Ramos (cell line): ENCODE measurements around the gene LDLRAD3.
"Not testable (repeated sequence)": the region's sequence is repeated elsewhere in the genome, so short reads cannot be mapped to it uniquely, and the experiment has no call there.

Source experiments
- in situ Hi-C: fragments of 300-500 bp; cut with MboI; formaldehyde crosslinking; loops from one replicate; pipeline ENCODE4 v1.14.3; 2022; ENCODE audit warnings: low sequenced_read_pairs; ENCODE audit not compliant: unreplicated experiment

Gene LDLRAD3

DNA sequence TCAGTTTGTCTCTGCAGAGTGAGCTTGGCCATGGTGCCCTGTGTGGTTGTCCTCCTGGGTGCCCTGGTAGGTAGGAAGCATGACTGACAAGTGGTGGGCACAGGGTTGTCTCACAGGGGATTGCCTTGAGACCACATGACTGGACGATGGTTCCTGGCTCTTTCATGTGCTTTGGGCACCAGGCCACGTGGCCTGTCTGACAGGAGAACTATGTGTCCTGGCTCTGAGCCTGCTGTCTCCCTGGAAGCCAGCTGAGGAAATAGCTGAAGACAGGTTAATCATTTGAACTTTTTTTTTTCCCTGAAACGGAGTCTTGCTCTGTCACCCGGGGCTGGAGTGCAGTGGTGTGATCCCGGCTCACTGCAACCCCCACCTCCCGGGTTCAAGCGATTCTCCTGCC lies 93.2 kb downstream of the LDLRAD3 start:
- in situ Hi-C loops = no loop called here

DNA sequence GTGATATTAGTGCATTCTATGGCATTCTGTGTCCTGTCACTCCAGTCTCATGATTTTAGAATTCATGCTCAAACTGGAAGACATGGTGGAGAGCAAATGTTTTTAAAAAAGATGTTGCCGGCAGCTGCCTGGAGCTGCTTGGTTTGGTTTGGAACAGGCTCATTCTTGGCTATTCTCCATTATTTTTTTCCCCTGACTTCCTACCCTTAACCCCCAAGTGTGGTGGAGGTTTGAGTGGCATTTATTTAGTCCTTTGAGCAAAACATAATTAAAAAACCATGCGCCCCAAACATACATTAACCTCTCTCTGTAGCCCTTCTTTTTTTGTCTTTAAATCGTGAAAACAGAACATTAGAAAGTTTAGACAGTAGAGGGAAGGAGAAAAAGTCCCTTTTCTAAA lies 94.7 kb downstream of the LDLRAD3 start:
- in situ Hi-C loops = no loop called here

DNA sequence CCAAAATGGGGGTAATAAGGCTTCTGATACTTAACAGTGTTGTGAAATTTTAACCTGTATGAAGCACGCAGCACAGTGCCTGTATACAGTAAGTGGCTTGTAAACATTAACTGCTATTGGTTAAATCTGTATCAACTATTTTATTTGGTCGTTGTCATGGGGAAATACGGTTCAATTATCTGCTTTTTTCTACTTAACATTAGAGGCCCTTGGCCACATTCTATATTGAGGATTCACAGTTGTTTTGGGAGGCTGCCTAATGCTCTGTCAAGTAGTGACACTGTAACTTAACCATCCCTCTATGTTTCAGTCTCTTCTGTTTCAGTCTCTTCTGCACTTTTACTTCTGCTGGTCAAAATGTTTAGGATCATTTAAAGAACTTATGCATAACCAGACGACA lies 95.6 kb downstream of the LDLRAD3 start:
- in situ Hi-C loops = no loop called here

DNA sequence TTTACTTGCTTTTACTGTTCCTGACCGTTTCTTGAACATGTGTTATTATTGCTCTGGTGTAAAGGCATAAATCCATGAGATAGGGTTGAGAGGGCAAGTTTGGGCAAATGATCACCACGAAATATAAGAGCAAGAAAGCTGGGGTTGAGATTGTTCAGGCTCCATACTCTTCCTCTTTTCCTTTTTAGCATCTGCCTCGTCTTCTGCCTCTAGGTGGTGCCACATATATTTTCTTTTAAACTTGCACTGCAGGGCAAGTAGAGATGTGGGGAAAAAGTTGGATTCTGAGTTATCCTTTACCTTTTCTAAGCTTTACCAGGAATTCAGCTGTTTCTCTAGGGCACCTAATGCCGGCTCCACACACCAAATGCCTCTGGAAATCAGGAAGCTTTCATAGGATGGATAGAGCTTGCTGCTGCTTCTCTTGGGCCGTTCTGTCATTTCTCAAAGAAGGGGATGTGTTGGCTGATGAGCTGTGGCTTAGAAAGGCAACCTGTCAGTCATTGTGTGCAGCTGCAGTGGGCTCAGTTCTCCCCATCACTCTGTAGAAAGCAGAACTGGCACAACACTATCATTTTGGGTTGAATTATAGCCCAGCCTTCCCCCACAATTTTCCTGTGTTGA lies 98.2 kb downstream of the LDLRAD3 start:
- in situ Hi-C loops = no loop called here

DNA sequence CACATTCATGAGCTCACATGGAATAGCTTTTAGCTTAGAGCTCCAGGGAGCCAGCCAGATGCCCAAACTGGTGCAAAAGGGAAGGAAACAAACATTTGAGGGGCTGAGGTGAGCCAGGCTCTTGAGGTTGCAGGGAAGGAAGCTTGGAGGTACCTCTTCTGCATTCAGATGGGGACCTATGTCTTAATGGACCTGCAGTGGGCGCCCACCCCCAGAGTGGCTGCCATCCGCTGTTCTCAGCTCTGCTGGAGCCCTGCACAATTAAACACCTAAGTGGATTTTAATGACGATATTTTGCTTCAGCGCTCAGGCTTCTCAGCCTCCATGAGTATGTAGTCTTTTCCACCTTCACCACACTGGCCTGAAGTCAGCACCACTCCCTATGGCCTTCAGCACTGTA lies 100.8 kb downstream of the LDLRAD3 start:
- in situ Hi-C loops = no loop called here

DNA sequence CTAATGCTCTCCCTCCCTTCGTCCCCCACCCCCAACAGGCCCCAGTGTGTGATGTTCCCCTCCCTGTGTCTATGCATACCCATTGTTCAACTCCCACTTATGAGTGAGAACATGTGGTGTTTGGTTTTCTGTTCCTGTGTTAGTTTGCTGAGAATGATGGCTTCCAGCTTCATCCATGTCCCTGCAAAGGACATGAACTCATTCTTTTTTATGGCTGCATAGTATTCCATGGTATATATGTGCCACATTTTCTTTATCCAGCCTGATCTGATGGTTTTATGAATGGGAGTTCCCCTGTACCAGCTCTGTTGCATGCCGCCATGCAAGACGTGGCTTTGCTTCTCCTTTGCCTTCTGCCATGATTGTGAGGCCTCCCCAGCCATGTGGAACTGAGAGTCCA lies 102.1 kb downstream of the LDLRAD3 start:
- in situ Hi-C loops = not testable (repeated sequence)

DNA sequence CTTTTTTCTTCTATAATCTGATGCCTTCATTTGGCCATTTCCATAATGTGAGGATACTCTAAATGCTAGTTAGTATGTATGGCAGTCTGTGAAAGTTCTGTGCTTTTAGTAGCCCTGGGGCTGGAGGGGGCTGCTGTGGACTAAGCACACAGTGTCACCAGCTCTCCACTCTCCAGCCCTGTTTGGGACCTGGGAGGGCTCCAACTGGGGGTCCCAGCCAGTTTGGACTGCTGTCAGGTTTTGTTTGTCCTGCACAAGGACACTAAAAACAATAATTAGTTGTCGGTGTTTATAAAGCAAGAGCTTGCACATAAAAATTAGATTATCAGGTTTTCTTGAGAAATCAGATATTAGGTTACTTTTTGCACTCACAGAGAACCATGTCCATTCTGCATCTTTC lies 103.1 kb downstream of the LDLRAD3 start:
- in situ Hi-C loops = no loop called here

DNA sequence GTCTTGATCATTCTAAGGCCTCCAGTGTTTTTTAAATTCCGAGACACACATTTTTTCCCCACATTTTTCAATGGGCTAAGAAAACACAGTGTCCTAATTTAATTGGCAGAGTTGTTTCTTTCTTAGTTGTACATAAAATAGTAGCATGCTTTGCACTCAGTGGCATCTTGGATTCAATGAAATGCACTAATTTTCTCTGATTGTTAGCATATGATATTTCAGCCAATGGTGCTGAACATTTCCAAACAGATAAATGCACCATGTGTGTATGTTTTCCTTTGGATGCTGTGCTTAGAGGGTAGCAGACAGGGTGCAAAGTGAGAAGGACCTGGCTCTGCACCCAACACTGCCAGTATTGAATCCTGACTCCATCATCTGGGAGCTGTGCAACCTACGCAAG lies 103.5 kb downstream of the LDLRAD3 start:
- in situ Hi-C loops = no loop called here

DNA sequence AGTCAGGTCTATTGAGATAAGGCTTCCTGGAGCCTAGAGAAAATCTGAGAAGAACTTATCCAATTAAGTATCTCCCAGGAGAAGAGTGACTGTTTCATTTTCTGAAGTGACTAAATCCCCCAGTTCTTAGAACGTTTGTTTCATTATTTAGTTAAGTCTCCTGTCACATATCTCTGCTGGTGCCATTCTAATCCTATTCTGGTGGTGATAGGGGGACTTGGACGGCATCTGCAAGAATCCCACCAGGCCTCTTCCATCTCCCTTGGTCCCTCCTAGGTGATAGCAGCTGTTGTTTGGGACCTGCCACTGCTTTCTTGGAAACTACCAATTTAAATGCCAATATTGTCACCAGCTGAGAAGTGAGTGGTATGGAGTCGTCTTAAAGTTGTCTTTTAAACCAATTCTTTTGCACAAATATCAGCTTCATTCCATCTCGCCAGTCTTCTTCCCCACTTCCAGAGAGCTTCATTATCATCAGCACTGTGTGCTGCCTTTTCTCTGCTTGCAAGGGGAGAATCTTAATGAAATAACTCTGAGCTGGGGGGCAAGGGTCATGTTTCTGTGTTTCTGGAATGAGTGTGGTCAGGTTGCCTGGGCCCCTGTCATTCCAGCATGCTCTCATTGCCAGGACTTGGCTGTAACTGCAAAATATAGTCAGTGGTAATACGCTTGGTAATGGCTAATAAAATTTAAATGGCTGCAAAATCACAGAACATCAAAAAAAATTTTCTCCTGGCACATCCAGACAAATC lies 104.8 kb downstream of the LDLRAD3 start:
- in situ Hi-C loops = no loop called here

DNA sequence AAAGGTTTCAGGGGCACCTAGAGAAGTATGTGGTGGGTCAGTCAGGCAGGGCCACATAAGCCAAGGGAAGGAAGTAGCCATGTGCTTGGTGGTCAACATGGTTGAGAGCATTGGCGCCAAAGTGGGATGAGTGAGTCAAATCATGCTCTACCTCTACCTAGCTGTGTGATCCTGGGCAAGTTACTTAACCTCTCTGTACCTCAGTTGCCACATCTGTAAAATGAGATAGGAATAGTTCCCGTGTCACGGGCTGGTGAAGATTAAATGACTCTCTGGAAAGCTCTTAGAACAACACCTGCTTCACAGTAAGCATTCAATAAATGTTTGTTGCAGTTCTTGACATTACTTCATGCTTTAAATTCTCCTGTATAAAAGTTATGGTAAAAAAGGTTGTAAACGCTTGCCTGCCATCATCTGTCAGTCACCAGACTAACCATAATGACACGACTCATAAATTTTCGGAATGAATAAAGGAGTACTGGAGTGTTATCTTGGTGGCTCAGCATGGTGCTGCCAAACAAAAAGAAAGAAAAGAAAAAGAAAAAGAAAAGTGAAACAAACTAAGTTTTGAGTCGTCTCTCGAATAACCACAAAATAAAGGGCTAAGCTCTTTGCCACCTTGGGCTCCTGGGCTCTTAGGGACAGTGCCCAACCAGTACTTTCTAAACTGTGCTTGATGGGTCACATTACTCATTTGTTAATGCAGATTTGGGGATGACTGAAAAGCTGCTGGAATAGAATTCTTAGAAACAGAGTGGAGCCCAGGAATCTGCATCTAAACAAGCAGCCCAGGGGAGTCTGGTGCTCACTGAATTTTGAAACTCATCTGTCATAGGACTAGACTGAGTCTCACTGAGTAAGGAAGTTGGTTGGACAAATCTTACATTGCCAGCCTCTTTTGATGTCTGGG lies 107.6 kb downstream of the LDLRAD3 start:
- in situ Hi-C loops = no loop called here

DNA sequence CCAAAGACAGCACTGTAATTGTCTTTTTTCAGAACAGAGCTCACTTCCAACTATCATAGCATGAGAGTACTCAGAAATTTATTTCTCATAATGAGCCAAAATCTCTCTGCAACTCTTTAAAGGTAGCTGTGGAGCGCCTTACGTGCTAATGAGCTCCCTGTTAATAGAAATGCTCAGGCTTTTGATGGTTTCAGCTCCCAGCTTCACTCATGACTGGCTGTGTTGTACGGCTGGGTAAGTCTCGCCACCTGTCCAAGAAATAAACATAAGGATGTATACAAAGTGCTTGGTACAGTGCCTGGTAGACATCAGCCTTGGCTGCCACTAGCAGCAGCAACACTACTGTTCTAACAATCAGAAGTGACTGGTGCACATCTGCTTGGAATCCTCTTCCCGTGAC lies 109.4 kb downstream of the LDLRAD3 start:
- in situ Hi-C loops = no loop called here

DNA sequence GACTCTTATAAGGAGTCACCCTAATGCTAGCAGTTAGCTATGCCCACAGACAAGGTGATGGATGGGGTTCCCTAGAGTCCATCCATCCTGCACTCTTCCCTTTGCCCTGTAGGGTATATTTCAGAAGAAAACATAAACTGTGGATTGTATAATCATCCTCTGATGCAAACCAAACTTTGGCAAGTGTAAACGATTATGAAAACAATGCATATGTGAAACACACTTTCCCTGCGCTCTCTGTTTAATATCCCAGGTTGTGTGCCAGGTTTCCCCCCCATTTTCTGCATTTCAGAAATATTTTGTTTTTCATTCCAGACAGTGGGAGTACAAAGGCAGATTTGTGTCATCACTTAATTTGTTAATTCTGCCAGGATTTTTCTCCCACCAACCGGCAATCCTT lies 110.0 kb downstream of the LDLRAD3 start:
- in situ Hi-C loops = no loop called here

DNA sequence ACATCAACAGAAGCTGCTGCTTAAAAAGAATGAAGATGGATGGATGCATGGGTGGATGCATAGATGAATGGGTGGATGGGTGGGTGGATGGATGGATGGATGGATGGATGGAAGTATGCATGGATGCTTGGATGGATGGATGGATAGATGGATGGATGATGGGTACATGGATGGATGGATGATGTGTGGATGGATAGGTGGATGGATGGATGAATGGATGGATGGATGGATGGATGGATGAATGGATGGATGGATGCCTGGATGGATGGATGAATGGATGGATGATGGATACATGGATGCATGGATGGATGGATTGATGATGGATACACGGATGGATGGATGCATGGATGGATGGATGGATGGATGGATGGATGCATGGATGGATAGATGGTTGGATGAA lies 110.8 kb downstream of the LDLRAD3 start:
- in situ Hi-C loops = no loop called here

DNA sequence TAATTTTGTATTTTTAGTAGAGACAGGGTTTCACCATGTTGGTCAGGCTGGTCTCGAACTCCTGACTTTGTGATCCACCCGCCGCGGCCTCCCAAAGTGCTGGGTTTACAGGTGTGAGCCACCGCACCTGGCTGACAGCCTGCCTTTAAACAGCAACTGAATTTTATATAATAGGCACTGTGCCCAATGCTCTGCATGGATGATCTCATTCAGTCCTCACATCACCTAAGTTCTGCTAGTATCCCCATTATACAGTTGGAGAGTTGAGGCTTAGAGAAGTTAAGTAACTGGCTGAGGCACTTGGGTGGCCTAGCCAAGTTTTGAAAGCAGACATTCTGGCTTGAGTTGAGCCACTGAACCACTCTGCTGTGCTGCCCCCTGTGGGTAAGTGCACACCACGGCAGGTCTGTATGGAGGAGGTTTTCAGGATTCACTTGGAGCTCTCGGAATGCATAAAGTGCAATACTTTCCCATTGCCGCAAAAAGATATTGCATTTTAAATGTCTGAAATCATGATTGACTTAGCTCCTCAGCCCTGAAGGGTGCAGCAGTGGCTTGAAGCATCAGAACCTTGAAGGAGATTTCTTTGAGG lies 112.4 kb downstream of the LDLRAD3 start:
- in situ Hi-C loops = no loop called here

DNA sequence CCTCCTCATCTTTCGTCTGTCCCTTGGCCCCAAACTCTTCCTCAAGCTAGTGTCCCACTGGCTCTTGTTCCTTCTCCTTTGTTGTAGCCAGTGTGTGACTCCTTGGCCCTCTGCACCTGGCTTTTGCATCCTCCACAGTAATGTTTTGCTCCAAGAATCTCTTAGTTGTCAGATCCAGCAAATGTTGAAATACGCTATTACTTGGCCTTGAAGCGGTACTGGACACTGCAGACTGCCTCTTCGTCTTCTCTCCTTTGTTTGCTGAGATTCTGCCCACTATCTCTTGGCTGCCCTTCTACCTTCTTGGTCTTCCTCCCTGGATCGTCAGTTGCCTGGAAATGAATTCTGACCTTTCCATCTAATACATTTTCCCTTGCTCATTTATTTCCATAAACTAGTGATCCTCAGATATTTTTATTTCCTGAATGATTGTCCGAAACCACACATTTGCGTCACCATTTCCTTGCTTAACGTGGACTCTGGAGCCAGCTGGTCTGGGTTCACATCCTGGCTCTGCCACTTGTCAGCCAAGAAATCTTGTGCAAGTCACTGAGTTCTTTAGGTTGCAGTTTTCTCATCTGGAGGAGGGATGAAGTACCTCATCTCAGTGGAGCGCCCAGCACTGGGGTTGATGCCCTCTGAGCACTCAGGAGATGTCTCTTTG lies 113.6 kb downstream of the LDLRAD3 start:
- in situ Hi-C loops = no loop called here

DNA sequence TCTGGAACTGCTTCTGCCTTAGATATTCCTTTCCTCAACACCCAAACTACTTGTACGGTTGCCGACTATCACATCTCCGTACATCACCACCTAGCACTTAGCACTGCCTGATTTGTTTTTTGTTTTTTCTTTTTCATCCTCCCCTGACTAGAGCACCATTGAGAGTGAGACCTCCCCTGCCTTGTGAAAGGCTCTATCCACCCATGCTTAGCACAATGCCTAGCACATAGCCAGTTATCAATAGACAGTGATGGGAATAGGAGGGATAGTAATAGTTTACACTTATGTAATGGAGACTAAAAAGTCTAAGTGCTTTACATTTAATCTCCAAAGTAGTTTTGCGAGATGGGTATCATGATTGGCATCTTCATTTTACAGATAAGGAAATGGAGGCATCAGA lies 115.8 kb downstream of the LDLRAD3 start:
- in situ Hi-C loops = no loop called here

DNA sequence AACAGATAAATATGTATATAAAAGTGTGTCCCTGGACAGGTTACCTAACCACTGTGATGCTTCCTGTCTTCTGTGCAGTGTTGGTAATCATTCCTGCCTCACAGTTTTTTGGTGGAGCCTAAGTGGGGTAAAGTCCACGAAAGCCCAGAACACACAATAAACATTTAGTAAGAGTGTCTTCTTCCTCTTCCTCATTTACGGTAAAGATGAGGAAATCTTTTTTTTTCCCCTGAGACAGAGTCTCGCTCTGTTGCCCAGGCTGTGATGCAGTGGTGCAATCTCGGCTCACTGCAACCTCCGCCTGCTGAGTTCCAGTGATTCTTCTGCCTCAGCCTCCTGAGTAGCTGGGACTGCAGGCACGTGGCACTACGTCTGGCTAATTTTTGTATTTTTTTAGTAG lies 117.1 kb downstream of the LDLRAD3 start:
- in situ Hi-C loops = no loop called here

DNA sequence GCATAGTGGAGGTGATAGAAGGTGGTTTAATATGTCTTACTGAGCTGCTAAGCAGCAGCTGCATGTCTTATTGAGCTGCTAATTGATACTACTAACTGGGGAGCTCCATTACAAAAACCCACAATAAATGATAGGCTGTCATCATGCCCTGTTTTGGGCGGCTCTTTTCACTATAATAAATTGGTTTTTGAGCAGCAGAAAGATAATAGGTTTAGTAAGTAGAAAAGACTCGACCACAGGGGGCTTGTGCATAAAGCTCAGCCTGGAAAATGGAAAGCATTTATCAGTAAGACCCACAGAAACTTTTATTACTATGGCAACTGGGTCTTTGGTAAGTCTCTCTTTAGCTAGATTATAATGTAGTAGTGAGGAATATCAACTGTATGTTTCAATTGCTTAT lies 117.6 kb downstream of the LDLRAD3 start:
- in situ Hi-C loops = no loop called here

DNA sequence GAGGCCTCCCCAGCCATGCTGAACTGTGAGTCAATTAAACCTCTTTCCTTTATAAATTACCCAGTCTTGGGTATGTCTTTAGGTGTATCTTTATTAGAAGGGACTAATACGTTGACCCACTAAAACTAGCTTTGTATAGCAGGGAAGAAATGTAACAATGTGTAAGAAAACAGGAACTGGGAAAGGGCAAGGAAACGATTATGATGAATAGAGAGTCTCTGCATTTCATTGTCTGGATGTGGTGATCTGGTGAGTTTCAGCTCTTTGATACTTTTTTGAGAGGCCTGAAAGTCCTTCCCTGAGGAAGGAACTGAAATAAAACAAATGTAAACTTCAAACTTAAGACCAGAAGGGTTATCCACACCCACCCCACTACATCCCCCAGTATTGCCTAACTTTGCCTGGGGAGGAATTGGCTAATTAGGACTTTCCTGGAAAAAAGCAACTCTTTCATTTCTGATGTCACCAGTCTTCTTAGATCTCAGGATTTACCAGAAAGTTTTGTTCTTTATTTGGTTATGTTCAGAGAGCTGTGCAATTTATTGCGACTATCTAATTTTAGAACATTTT lies 119.0 kb downstream of the LDLRAD3 start:
- in situ Hi-C loops = no loop called here

DNA sequence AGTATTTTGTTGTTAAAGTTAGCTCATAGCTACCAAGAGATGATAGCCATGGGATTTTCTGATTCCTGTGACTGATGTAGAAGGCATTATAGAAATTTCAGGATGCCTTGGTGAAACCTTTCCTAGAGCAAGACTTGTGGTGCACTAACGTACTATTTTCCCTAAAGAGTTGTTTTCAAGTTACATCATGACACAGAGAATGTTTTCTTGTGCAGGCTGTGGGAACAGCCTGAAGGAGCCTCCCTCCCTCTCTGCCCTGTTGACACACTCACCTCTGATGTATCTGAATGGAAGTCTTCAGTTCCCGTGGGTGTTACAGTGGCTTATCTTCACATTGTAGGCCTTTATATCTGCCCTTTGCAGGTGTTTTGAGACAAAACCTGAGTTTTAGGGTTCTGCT lies 121.6 kb downstream of the LDLRAD3 start:
- in situ Hi-C loops = no loop called here
